ENCODE results near the gene DMRT2. TPM values are rescaled to one million over a fixed set of nuclear protein-coding genes. Genes with fewer than 3 reads are reported as not detected.

Gene DMRT2
- total and polyA plus RNA-seq, 7 experiments from 2014 or later: 0.44 TPM; not detected in 6

DNA sequence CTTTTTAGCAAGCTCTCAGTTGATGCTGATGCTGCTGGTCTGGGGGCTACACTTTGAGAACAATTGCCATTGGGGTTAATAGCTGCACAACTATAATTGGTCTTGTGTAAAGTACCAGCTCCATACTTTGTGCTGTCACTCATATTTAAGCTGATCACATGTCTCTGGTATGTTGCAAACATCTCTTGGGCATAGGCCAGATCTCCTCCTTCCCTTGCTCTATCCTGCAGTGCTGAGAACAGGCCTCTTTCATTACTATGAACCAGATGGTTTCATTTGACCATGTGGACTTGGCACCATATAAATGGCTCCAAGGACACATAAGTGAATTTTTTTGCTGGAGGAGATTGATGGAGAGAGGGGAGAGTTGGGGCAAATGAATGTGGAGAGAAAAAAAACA is 48.4 kb downstream of the DMRT2 start:
- DNase-seq (no peak), ATAC-seq (no peak)
- Mint-ChIP-seq H3K4me3 (no peak overlapping the region), H3K27me3 (peaks cover 10 to 50% (median 36%) of the 10 kb centered on the region in 5 donors), H3K9me3 (peaks cover 0 to 6% (median 0%) of the 10 kb centered on the region in 11 donors), H3K27ac (no peak overlapping the region), H3K36me3 (no peaks in the 10 kb centered on the region), H3K4me1 (peaks cover 0 to 3% (median 0%) of the 10 kb centered on the region in 7 donors)
- ChIA-PET CTCF (no interaction called here), POLR2A (no interaction called here)
- intact Hi-C loops (cut with micrococcal nuclease): no loop called here
- Histone ChIP-seq H3K27me3 (ENCODE audit: control insufficient read depth in 2 of 2, insufficient read depth in 2 of 2, low read length in 2 of 2) (no peaks in the 10 kb centered on the region), H3K27ac (ENCODE audit: low read depth, low read length) (no peak overlapping the region), H3K36me3 (ENCODE audit: control insufficient read depth in 2 of 3, insufficient read depth in 3 of 3, low read length in 3 of 3) (no peaks in the 10 kb centered on the region), H3K4me1 (ENCODE audit: control insufficient read depth in 2 of 2, insufficient read depth in 2 of 2, low read length in 2 of 2) (no peaks in the 10 kb centered on the region), H3K9me3 (ENCODE audit: control insufficient read depth in 2 of 3, low read length in 3 of 3) (no peaks in the 10 kb centered on the region), H3K4me3 (ENCODE audit: low read length) (no peak overlapping the region)

DNA sequence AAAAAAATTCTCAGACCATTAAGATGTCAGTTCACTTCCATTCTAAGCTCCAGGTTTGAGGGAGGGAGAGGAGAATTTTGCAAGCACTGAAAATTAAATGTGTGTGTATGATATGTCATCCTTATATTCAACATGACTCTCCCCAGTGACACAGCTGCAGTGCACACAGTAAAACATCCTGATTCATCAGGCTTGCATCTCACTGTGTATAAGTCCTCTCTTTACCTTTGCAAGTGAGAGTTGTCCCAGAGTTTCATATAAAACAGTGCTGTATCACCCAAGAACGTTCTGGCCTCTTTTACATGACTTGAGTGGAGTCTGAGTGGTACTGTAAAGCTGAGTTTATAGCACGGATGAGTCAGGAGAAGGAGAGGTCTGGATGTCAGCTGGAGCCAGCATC is 50.0 kb downstream of the DMRT2 start:
- peaks cover 10 to 50% (median 41%) of the 10 kb centered on the region in 5 donors for H3K27me3 Mint-ChIP-seq
- H3K4me1 Mint-ChIP-seq: peaks cover 0 to 3% (median 0%) of the 10 kb centered on the region in 7 donors
- CTCF ChIA-PET: no interaction called here

DNA sequence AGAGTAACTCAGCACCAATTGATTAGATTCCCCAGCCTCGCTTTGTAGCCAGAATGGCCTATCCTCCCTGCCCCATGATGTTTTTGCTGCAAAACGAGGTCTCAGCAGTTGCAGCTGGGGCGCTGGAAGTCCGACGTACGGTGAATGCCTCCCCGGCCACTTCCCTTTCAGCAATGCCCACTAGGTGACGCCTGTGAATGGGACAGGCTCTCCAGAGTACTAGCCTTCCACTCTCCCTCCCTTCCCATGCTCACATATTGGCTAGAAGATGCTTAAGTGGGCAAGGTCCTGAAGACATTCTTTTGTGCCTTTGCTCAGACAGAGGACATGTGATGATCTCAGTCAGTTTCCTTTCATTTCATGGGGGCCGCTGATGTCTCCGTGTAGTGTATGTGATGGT is 50.8 kb downstream of the DMRT2 start:
- ATAC-seq (no peak), DNase-seq (no peak)
- H3K27me3 ChIP-seq (ENCODE audit: control insufficient read depth in 2 of 2, insufficient read depth in 2 of 2, low read length in 2 of 2): no peaks in the 10 kb centered on the region
- H3K4me1 ChIP-seq (ENCODE audit: control insufficient read depth in 2 of 2, insufficient read depth in 2 of 2, low read length in 2 of 2): no peaks in the 10 kb centered on the region
- intact Hi-C loops (cut with micrococcal nuclease): no loop called here
- peaks cover 0 to 9% (median 2%) of the 10 kb centered on the region in 11 donors for H3K9me3 Mint-ChIP-seq
- ChIA-PET POLR2A (no interaction called here), CTCF (no interaction called here)
- no peak overlapping the region for H3K4me3 ChIP-seq (ENCODE audit: low read length)
- no peaks in the 10 kb centered on the region for H3K36me3 ChIP-seq (ENCODE audit: control insufficient read depth in 2 of 3, insufficient read depth in 3 of 3, low read length in 3 of 3)
- no peaks in the 10 kb centered on the region for H3K9me3 ChIP-seq (ENCODE audit: control insufficient read depth in 2 of 3, low read length in 3 of 3)
- peaks cover 9 to 46% (median 39%) of the 10 kb centered on the region in 5 donors for H3K27me3 Mint-ChIP-seq
- no peak overlapping the region for H3K4me3 Mint-ChIP-seq
- no peak overlapping the region for H3K27ac Mint-ChIP-seq
- H3K36me3 Mint-ChIP-seq: peaks cover 0 to 3% (median 0%) of the 10 kb centered on the region in 5 donors
- no peak overlapping the region for H3K27ac ChIP-seq (ENCODE audit: low read depth, low read length)
- peaks cover 0 to 3% (median 0%) of the 10 kb centered on the region in 7 donors for H3K4me1 Mint-ChIP-seq

More for the DNA sequence above, 50.0 kb downstream of the DMRT2 start:
- H3K27ac ChIP-seq (ENCODE audit: low read depth, low read length): no peak overlapping the region
- no peak for DNase-seq
- H3K9me3 Mint-ChIP-seq: peaks cover 0 to 9% (median 2%) of the 10 kb centered on the region in 11 donors
- H3K27me3 ChIP-seq (ENCODE audit: control insufficient read depth in 2 of 2, insufficient read depth in 2 of 2, low read length in 2 of 2): no peaks in the 10 kb centered on the region
- ATAC-seq: no peak
- no peaks in the 10 kb centered on the region for H3K9me3 ChIP-seq (ENCODE audit: control insufficient read depth in 2 of 3, low read length in 3 of 3)
- no peak overlapping the region for H3K4me3 ChIP-seq (ENCODE audit: low read length)
- intact Hi-C loops (cut with micrococcal nuclease): no loop called here
- POLR2A ChIA-PET: no interaction called here
- H3K4me1 ChIP-seq (ENCODE audit: control insufficient read depth in 2 of 2, insufficient read depth in 2 of 2, low read length in 2 of 2): no peaks in the 10 kb centered on the region
- H3K36me3 Mint-ChIP-seq: peaks cover 0 to 3% (median 0%) of the 10 kb centered on the region in 5 donors
- no peaks in the 10 kb centered on the region for H3K36me3 ChIP-seq (ENCODE audit: control insufficient read depth in 2 of 3, insufficient read depth in 3 of 3, low read length in 3 of 3)
- no peak overlapping the region for H3K4me3 Mint-ChIP-seq
- no peak overlapping the region for H3K27ac Mint-ChIP-seq

DNA sequence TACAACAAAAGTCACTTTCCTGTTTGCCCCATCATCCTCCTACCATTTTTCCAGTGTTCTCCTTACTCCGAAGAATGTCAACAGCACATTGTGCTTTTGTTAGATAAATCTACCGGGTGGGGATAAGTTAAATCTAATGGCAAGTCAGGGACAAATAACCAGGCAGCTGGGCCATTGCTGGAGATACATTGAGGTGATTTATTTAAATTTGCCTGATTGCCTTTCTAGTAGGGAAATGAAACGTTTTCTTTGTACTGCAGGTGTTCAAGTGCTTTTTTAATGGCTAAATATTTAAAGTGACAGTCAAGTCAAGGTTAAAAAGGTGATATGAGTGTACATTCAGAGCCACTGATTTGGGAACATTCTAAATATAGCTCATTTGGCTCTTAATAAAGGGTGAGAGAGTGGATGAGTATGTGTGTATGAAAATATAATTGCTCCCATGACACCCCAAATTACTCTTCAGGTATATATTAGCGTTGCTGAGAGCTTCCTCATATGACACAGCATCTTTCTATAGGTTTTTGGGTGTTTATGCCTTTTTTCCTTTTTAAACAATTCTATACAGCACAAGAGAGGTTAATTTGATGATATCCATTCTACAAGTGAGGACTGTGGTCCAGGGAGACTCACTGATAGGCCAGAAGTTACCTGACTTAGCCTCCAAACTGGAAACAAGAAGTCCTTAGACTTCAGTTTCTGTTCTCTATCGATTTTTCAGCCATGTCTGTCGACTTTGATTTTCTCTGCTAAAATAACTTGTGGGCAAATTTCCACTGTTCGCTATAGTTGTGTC is 51.9 kb downstream of the DMRT2 start:
- Mint-ChIP-seq H3K36me3 (peaks cover 0 to 3% (median 0%) of the 10 kb centered on the region in 5 donors), H3K4me3 (no peak overlapping the region), H3K9me3 (peaks cover 0 to 18% (median 6%) of the 10 kb centered on the region in 11 donors), H3K27ac (no peak overlapping the region), H3K4me1 (peaks cover 0 to 3% (median 0%) of the 10 kb centered on the region in 7 donors), H3K27me3 (peaks cover 10 to 38% (median 28%) of the 10 kb centered on the region in 5 donors)
- no peak overlapping the region for H3K27ac ChIP-seq (ENCODE audit: low read depth, low read length)
- ATAC-seq: no peak
- intact Hi-C loops (cut with micrococcal nuclease): no loop called here
- no peak for DNase-seq
- H3K36me3 ChIP-seq (ENCODE audit: control insufficient read depth in 2 of 3, insufficient read depth in 3 of 3, low read length in 3 of 3): no peaks in the 10 kb centered on the region
- ChIA-PET POLR2A (no interaction called here), CTCF (no interaction called here)
- no peaks in the 10 kb centered on the region for H3K27me3 ChIP-seq (ENCODE audit: control insufficient read depth in 2 of 2, insufficient read depth in 2 of 2, low read length in 2 of 2)
- no peaks in the 10 kb centered on the region for H3K4me1 ChIP-seq (ENCODE audit: control insufficient read depth in 2 of 2, insufficient read depth in 2 of 2, low read length in 2 of 2)
- no peak overlapping the region for H3K4me3 ChIP-seq (ENCODE audit: low read length)
- no peaks in the 10 kb centered on the region for H3K9me3 ChIP-seq (ENCODE audit: control insufficient read depth in 2 of 3, low read length in 3 of 3)

DNA sequence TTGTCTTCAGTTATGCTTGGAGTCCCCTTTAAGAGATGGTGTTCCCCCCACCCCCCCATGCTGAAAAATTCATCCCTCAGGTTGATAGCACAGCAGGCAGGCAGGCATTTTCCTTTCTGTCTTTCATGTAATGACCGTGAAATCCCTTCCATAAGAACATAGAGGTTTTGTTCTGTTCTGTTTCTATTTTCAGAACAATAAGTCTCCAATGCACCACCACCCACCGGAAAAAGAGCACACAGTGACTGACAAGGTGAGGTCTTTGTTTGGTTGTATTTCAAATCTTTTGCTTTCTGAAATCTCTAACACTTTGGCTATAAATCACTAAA is 52.4 kb downstream of the DMRT2 start:
- no peak overlapping the region for H3K4me3 ChIP-seq (ENCODE audit: low read length)
- H3K36me3 ChIP-seq (ENCODE audit: control insufficient read depth in 2 of 3, insufficient read depth in 3 of 3, low read length in 3 of 3): no peaks in the 10 kb centered on the region
- Mint-ChIP-seq H3K27me3 (peaks cover 10 to 38% (median 28%) of the 10 kb centered on the region in 5 donors), H3K9me3 (peaks cover 2 to 19% (median 6%) of the 10 kb centered on the region in 11 donors), H3K27ac (no peak overlapping the region), H3K36me3 (peaks cover 0 to 3% (median 0%) of the 10 kb centered on the region in 5 donors), H3K4me3 (no peak overlapping the region), H3K4me1 (peaks cover 0 to 3% (median 0%) of the 10 kb centered on the region in 7 donors)
- ChIA-PET CTCF (no interaction called here), POLR2A (no interaction called here)
- H3K4me1 ChIP-seq (ENCODE audit: control insufficient read depth in 2 of 2, insufficient read depth in 2 of 2, low read length in 2 of 2): no peaks in the 10 kb centered on the region
- H3K27ac ChIP-seq (ENCODE audit: low read depth, low read length): no peak overlapping the region
- no peaks in the 10 kb centered on the region for H3K9me3 ChIP-seq (ENCODE audit: control insufficient read depth in 2 of 3, low read length in 3 of 3)
- H3K27me3 ChIP-seq (ENCODE audit: control insufficient read depth in 2 of 2, insufficient read depth in 2 of 2, low read length in 2 of 2): no peaks in the 10 kb centered on the region
- DNase-seq: no peak
- intact Hi-C loops (cut with micrococcal nuclease): no loop called here
- no peak for ATAC-seq

Other genes starting within 250 kb of the DMRT2 start
- gene DMRT1, start 208.7 kb upstream of the DMRT2 start, total RNA-seq: not detected
- not detected for gene DMRT1, start 208.7 kb upstream of the DMRT2 start, polyA plus RNA-seq
- not detected for gene DMRT3, start 73.7 kb upstream of the DMRT2 start, total RNA-seq
- not detected for gene DMRT3, start 73.7 kb upstream of the DMRT2 start, polyA plus RNA-seq